Measurements from ENCODE around the gene DHX34.
"Not testable (repeated sequence)": the region's sequence is repeated elsewhere in the genome, so short reads cannot be mapped to it uniquely, and the experiment has no call there.

The DHX34 gene

GRCh38 chr19:47348819-47349795 is at the start of gene DHX34:
TSS of gene DHX34 (plus strand) at chr19:47349315. CDS start at chr19:47353031, 3,716 bp downstream.
- DNase-seq = peak; percentile 97

- DNase-seq = not testable (repeated sequence)
These were observed 48.2 kb upstream of the DHX34 start for GRCh38 chr19:47300867-47301266.

GRCh38 chr19:47302249-47302648 is 46.9 kb upstream of the DHX34 start:
- no peak for DNase-seq

GRCh38 chr19:47303966-47304365 is 45.1 kb upstream of the DHX34 start:
- no peak for DNase-seq

- DNase-seq = no peak
These were observed 43.8 kb upstream of the DHX34 start for GRCh38 chr19:47305309-47305751.

- no peak for DNase-seq
These were observed 42.8 kb upstream of the DHX34 start for GRCh38 chr19:47306303-47306702.

- DNase-seq = no peak
These were observed 40.1 kb upstream of the DHX34 start for GRCh38 chr19:47309038-47309437.

- DNase-seq = no peak
These were observed 39.5 kb upstream of the DHX34 start, which contains the start of gene C5AR1 for GRCh38 chr19:47309608-47310007. TSS of gene C5AR1 (plus strand) at chr19:47309861. CDS start at chr19:47309896, 35 bp downstream.

- DNase-seq = no peak
These were observed 38.8 kb upstream of the DHX34 start for GRCh38 chr19:47310323-47310722.

- DNase-seq = no peak
These were observed 38.3 kb upstream of the DHX34 start for GRCh38 chr19:47310819-47311218.

- no peak for DNase-seq
These were observed 36.6 kb upstream of the DHX34 start for GRCh38 chr19:47312366-47313006.

- no peak for DNase-seq
These were observed 35.3 kb upstream of the DHX34 start for GRCh38 chr19:47313754-47314295.

GRCh38 chr19:47315125-47315821 is 33.8 kb upstream of the DHX34 start:
- peak; percentile 67 for DNase-seq

- DNase-seq = no peak
These were observed 32.6 kb upstream of the DHX34 start for GRCh38 chr19:47316513-47316912.

GRCh38 chr19:47319923-47320871 is 28.9 kb upstream of the DHX34 start:
- DNase-seq = no peak

- DNase-seq = no peak
These were observed 27.5 kb upstream of the DHX34 start for GRCh38 chr19:47321630-47322029.

GRCh38 chr19:47322058-47322457 is 27.1 kb upstream of the DHX34 start:
- DNase-seq = no peak

- DNase-seq = no peak
These were observed 25.7 kb upstream of the DHX34 start for GRCh38 chr19:47323409-47323808.

GRCh38 chr19:47323872-47324271 is 25.2 kb upstream of the DHX34 start:
- no peak for DNase-seq

- DNase-seq = no peak
These were observed 24.6 kb upstream of the DHX34 start for GRCh38 chr19:47324502-47324901.

- DNase-seq = no peak
These were observed 18.6 kb upstream of the DHX34 start for GRCh38 chr19:47330466-47330869.

- DNase-seq = no peak
These were observed 17.6 kb upstream of the DHX34 start for GRCh38 chr19:47331490-47331889.

Measured in NK-92 treated with Interleukin-12 subunit alpha and Interleukin-12 subunit beta, amount 100 ng/mL, for 24 hours (cell line).